Measurements from ENCODE around the gene P4HB.
"Not testable (repeated sequence)": the region's sequence is repeated elsewhere in the genome, so short reads cannot be mapped to it uniquely, and the experiment has no call there.

P4HB gene

DNA sequence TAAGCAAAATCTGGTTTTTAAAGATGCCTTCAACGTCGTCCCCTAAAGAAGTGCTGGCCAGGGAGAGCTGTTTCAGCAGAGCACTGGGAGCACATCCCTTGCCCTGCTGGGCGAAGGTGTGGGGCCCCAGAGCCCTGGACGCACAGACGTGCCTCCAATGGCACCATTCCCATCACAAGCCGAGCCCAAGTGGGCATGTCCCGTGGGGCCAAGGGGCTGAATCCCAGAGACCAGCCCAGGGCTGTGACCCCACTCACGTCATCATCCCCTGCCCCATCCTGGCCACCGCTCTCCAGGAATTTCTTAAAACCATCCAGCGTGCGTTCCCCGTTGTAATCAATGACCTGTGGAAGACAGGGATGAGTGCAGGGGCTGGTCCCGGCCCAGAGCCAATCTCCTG, 15.4 kb downstream of the P4HB start:
- no peak for DNase-seq

DNA sequence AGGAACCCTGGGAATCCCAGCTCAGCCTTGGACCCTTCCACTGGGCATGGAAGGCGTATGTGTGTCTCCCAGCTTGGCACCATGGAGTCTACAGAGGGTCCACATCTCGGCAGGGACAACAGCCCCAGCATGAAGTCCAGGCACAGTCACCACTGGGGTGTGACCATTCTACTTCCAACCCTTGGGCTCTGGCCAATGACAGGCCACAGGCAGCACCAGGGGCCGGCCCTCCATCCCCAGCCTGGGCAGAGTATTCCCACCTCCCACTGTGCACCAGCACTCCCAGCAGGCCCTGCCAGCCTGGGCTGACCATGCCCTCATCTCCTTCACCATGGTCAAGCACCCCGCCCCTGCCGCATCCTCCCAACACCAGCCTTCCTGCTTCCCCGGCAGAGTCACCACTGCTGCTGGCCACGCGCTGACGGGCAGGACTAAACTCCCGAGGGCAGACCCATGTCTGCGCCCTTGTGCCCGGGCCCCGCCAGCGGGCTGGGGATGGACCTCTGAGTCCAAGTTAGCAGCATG, 15.9 kb downstream of the P4HB start:
- no peak for DNase-seq

DNA sequence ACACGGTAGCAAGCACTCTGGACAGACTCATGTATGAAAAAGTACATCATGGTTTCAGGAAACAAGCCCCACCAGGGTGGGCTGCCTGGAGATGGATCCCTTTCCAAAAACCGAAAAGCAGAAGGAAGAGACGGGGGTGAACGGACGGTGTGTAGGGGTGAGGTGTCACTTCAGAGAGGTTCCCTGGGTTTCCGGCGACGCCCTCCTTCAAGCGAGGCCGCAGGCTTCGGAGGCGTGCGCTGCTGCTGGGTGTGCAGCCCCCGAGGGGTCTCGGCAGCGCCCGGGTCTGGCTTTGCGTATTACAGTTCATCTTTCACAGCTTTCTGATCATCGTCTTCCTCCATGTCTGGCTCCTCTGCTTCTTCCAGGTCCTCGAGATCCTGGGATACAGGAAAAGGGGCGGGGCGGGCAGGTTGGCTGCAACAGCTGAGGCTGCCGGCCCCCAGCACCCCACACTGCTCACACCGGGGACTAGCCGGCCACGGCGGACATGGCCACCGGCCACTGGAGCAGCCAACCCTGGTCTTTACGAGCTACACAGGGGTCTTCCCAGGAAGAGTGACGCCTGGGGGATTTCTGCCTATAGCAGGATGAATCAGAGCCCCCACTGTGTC, 16.5 kb downstream of the P4HB start:
- DNase-seq: no peak

DNA sequence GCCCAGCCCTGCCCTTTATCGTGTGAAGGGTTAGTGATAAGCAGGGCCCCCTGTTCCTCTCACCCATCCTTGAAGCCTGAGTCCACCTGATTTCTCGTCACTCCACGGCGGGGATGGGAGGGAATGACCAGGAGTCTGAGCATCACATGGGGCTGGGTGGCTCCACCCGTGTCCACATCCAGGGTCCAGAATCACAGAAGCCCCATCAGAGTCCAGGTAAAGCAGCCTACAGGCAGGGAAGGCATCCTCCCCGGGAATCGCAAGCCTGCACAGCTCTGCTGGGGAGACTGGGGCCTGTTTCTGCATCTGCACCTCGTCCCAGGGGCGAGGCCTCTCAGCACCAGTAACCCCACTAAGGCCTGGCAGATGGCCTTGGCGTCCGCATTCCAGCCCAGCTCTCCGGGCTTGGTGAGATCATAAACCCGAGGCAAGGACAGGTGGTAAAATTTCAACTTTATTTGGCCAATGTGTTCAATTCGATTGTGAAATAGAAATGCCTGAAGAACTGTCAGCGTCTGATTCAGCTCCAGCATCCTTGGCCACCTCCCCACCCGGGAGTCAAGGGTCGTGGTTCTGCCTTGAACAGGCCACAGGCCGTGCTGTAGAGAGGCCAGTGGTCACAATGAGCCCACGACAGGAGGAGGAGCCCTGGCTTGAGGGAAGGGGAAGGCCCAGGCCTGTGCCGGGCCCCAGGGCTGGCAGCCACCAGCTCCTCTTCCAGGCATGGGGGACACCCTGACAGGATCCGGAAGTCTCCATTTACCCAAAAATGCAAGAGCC, 17.4 kb downstream of the P4HB start:
- no peak for DNase-seq

DNA sequence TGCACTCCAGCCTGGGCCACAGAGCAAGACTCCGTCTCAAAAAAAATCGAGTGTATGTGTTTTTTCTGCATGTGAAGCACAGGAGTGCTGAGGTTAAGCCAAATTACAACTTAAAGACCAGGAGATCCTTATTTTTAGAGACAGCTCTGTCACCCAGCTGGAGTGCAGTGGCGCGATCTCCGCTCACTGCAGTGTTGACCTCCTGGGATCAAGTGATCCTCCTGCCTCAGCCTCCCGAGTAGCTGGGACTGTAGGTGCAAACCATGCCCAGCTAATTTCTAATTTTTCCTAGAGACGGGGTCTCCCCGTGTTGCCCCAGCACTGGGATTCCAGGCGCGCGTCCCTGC, 18.0 kb downstream of the P4HB start:
- DNase-seq: no peak

DNA sequence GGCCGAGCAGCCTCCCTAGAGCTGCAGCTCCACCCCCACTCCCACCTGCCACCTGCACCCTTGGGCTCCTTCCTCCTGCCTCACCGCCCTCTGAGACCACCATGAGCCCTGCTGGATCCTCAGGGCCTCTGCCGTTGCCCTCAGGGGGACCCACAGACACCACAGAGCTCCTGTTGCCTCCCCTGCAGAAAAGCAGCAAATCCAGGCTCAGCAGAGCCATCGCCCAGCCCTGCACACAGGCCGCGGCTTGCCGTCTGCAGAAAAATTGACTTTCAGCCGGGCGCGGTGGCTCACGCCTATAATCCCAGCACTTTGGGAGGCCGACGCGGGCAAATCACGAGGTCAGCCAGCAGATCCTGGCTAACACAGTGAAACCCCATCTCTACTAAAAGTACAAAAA, 18.5 kb downstream of the P4HB start:
- DNase-seq: no peak

DNA sequence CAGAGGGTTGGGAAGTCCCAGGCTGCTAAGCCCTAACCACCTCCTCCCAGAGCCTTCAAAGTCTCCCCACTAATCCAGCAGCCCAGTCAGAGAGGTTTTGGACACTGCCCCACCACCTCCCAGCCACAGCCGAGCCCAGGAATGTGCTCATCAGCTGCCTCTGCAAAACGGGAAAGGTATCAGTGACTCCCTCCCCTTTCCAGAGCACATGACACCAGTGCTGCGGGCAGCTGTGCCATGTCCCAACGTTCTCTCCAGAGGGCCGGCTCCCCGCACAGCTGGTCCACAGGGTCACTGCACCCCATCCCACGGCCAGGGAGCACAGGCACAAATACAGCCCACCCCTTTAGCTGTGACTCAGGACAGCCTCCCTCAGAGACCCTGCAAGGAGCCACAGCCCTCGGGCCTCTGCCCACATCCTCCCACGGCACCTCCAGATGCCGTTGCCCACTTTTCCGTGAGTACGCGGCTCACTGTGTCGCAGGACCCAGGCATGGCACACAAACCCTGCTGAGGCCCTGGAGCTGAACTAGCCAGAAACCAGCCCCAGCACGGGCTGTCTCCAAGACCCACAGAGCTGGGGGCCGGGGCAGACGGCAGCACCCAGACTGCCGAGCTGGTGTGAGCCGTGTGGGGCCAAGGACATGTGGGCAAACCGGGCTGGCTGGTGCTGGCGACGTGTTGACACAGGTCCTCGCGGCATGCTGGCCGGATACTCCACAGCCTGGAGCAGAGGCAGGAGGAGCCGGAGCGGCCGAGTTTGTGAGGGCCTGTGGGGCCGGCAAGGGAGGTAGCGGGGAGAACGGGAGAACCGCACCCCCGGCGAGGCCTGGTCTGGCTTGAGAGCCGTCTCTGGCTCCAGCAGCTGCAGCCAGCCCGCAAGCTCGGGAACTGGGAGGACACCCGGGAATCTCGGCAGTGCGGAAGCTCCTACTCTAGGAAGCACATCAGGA, 19.2 kb downstream of the P4HB start:
- DNase-seq: no peak

DNA sequence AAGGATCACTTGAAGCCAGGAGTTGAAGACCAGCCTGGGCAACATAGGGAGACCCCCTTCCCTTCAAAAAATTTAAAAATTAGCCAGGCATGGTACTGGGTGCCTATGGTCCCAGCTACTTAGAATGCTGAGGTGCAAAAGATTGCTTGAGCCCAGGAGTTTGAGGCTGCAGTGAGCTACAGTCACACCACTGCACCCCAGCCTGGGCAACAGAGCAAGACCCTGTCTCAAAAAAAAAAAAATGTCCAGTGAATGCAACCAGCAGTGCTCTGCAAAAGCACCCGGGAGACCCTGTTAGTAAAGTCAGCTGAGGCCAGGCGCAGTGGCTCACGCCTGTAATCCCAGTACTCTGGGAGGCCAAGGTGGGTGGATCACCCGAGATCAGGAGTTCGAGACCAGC, 20.3 kb downstream of the P4HB start:
- not testable (repeated sequence) for DNase-seq

DNA sequence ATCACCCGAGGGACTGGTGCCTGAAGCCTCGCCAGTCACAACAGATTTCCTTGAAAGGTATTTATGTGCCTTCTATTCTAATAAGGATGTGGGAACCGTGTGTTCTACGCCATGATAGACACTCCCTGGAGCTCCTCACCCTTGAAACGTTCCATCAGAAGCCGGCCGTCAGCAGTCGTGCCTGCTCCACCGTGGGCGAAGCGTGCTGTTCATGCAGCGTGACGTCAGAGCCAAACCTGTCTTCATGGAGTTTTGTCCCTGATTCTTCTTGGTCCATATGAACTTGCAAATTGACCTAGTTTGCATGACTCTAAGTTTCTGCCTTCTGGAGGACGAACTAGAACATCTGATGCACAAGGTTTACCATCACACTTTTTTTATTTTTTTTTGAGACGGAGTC, 21.0 kb downstream of the P4HB start:
- no peak for DNase-seq

DNA sequence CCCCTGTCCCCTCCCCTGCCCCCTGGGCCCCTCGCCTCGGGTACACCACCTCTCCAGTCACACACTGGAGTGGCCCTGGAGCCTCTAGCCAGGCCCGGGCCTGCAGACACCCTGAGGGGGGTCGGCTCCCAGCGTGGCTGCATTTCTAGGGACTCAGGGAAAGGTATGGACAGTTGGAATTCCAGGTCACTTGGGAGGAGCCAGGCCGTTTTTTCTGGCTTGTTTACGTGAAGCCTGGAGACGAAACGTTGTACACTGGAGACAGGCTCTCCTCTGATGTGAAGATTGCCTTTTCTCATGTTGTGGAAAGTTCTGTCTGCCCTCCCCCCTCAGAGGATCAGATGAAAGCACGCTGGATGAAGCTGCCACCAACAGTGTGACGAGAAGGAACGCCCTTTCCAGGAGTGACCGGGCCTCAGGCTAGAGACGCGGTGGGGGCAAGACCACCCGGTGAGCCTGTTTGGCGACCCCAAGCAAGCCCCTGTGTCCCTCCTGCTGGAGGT, 21.5 kb downstream of the P4HB start:
- DNase-seq: no peak

DNA sequence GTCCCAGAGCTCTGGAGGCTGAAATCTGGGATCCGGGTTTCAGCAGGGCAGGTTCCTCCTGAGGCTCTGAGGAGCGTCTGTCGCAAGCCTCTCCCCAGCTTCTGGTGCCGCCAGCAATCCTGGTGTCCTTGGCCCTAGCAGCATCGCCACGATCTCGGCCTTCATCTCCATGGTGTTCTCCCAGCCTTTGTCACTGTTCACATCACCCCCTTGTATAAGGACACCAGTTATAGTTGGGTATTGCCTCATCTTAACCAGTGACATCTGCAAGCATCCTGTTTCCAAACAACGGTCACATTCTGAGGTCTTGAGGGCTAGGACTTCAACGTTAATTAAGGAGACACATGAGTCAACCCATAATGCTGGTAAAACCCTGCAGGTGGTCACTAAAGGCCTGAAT, 22.7 kb downstream of the P4HB start:
- no peak for DNase-seq

DNA sequence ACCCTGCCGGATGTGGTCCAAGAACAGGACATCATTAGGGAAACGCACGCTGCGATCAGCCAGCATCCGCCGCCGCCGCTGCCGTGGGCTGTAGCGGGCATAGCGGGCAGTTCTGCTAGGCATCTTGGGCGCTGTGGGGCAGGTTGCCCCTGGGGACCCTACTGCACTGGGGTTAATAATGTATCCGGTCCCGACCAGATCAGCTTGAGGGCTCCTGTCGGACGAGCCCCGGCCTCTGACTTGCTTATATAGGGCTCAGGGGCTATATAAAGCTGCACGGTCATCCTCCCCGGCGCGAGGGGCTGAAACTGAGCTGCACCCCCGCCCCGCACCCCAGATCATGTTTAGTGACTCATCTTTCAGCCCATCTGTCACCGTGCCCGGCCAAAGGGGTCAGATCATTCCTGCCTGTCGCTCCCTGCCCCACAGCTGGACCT, 25.5 kb downstream of the P4HB start, which contains the start of gene PPP1R27:
TSS of gene PPP1R27 (minus strand) at position 220 of the 437 bp plus-strand sequence. CDS start at position 123, 97 bp downstream.
- no peak for DNase-seq

DNA sequence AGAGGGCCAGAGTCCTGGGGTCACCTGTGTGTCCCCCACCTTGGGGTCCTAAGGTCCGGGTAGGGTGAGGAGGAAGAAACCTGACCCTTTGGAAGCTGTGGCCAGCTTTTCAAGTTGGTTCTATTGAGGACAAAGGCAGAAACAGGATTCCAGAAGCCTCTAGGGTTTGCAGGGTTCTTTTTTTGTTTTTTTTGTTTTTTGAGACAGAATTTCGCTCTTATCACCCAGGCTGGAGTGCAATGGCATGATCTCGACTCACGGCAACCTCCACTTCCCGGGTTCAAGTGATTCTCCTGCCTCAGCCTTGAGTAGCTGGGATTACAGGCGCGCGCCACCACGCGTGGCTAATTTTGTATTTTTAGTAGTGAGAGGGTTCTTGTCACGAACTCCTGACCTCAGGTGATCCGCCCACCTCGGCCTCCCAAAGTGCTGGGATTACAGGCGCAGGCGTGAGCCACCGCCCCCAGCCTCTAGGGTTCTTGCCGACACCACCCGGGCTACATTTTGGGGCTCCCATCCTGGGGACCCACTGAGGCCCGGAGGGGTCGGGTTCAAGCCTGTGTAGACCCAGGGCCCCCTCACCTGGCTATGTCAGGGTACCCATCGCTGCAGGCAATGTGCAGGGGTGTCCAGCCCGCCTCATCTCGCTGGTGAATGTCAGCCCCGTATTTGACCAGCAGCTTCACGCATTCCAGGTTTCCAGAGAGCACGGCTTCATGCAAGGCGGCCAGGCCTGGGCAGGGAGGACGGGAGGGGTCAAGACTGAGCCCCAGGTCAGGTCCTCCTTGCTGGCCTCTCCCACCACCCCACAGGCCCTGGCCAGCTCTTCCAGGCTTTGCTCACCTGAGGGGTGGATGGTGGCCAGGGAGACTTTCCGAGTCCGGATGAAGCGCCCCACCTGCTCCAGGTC, 26.2 kb downstream of the P4HB start:
- DNase-seq: no peak

DNA sequence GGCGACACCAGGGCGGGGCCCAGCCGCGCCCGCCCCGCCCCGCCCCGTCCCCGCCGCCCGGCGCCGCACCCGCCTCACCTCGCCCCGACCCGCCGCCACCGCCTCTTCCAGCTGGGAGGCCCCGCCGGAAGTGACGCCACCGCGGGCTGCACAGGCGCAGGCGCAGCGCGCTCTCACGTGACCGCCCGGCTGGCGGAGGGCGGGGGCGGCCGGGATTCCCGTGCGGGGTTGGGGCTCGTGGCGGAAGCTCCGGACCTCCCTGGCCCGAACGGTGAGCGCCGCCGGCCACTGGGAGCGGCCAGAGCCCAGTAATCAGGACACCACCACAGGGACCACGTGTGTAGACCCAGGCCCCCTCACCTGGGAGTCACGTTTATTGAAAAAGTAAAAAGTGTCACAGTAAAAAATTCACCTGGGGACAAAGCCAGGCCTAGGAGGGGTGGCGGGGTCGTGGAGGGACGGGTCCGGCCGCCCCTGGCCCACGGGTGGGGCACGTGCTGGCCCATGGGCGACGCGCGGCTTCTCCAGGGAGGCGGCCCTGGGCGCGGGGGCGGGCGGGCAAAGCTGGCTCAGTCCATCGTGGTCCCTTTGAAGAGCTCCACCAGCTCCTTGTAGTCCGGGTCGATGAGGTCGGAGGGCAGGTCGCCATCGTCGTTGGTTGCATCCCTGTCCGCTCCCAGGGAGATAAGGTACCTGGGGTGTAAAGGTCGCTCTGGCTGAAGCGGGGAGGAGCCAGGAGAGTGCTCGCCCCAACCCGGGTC, 27.0 kb downstream of the P4HB start, which contains the start of gene MCRIP1:
TSS of gene MCRIP1 (minus strand) at position 132 of the 761 bp plus-strand sequence. CDS start 8,785 bp downstream, outside the sequence.
- peak; percentile 88 for DNase-seq

DNA sequence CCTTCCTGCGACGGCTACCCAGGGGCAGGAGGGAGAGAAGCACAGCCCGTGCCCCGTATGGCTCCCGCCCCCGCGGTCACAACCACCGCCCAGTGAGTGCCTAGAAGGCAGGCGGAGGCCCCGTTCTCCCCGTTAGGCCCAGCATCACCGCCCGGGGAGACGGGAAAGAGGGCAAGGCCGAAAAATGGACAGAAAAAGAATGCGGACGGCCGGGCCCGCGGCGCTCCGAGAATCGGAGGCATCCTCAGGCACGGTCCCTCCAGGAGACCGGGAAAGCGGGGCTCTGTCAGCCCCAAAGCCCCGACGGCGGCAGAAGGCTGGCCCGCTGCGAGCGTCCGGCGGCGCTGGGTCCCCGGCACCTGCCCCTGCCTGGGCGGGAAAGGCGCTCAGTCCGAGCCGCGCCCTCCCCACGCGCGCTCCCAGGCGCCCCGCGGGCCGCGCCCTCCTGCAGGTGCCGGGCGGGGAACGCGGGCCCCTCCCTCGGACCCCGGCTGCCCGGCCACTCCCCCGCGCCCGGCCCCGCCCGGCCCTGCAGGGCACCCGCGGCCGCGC, 27.7 kb downstream of the P4HB start:
- DNase-seq: no peak

DNA sequence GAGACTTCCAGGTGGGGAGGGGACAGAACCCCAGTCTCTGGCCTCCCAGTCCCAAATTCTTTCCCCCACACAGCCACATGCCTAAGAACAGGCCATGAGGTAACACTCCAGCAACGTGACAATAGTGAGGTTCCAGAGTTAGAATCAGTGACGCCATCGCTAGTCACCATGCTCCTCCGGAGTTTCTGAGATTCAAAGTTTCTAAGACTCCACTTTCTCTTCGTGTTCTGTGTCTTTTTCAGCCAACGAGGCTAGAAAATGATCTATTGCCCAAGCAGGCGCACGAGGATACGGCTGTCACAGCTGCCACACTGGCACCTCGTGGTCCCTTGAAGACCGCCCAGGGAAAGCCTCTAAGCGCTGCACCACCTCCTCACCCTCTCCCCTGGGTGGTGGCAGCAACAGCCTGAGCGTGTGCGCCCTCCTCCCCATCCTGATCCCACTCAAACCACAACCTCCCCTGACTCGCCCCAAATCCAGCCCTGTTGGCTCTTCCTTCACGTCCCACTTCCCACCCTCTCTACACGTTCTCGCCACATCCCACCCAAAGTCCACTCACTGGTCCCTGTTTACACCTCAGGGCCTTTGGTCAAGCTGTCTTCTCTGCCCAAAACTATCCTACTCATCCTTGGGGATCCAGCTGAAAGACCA, 28.3 kb downstream of the P4HB start:
- no peak for DNase-seq

DNA sequence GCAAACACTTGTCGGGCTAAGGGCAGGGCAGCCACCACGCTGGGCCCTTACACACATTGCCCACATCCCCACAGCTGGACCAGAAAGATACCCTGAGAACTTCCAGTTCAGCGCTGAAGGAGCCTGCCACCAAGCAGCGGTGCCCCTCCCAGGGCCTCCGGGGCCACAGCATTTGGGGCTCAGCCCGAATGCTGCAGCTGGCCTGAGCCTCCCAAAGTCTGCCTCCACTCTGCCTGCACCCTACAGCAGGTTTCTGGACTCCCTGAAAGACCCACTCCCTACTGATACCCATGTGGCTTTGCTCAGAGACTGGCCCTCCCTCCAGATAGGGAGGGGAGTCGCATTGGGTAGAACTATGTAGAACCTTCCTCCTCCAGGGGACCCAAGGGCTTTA, 28.8 kb downstream of the P4HB start:
- no peak for DNase-seq

DNA sequence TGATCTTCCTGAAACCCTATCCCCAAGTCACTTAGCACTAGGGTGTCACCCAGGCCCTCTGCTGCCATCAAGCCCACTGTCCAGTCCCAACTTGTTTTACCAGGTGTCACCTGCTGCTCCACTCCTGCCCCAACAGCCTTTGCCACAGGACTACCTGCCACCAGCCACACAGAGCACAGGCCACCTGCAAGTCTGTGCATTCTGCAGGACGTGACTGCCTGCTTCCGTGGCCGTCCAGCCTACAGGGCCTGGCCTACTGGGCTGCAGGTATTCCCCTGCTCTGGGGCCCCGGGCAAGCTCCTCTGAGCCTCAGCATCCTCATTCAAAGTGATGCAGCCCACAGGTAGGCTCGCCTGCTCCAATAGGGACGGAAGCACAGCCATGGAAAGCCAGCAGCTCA, 30.5 kb downstream of the P4HB start:
- no peak for DNase-seq

DNA sequence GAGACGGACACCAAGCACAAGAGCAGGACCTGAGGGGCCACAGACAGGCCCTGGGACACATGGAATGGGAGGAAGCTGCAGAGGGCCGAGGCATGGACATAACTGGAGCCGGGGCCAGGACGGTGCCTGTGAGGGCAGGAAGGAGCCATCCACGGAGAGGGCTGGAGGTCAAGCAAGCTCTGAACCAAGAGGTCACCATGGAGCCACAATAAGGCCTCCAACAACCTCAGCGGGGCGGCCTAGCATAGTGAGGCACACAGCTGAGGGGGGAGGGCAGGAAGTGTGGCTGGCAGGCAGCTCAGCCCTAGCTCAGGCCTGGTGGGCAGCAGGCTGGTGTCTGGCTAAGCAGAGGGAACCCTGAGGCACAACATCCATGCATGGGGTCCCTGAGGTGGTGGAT, 31.7 kb downstream of the P4HB start:
- no peak for DNase-seq

DNA sequence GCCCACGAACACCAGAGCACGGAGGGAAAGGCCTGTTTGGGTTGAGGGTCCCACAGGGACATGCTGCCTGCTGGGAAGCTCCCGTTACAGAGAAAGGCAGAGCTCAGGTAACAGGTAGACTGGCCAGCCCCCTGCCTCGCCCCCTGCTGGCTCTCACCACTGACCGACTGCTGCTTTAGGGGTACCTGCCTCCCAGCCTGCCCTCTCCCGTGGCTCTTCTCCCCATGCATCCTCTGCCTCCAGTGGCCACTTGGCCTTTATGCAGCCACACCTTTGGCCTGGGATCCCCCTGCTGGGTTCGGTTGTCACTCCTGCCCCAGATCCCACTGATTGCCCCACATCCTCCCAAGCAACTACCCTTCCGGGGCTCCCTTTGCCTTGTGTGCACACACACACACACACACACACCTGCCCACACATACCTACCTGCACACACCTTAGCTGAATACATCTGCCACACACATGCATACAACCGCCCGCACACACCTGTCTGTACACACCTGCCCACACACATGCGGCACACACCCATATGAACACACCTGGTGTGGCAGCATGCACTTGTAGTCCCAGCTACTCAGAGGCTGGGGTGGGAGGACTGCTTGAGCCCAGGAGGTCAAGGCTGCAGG, 34.4 kb downstream of the P4HB start:
- DNase-seq: no peak

Measured in GDM1 (cell line).